Ecto neural progenitor cell (in vitro differentiated cells): ENCODE results near the gene S1PR5.
"Not testable (repeated sequence)": the region's sequence is repeated elsewhere in the genome, so short reads cannot be mapped to it uniquely, and the experiment has no call there.

Experiments
- DNase-seq: peaks from one replicate; pipeline ENCODE4 v3.0.0-alpha.2; 2018; ENCODE audit warnings: low spot score

The S1PR5 gene

DNA sequence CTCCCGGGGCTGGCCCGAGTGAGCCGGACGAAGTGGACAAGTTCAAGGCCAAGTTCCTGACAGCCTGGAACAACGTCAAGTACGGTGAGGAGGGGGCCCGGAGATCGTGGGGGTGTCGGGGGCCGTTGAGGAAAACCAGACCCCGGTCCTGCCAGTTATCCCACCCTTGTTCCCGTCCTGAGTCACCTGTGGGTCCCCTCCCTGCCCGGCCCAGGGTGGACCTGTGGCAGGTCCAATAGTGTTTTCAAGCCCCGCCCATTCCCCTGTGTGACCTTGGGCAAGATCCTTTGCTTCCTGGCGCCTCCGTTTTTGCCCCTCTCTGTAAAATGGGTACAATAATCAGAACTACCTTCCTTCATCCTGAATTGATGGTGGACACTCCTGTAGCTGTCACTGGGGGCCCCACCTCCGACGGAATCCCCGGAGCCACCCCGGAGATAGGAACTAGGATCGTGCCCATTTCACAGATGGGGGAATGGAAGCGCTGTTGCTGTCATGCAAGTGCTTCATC, 27.1 kb upstream of the S1PR5 start:
- no peak for DNase-seq

DNA sequence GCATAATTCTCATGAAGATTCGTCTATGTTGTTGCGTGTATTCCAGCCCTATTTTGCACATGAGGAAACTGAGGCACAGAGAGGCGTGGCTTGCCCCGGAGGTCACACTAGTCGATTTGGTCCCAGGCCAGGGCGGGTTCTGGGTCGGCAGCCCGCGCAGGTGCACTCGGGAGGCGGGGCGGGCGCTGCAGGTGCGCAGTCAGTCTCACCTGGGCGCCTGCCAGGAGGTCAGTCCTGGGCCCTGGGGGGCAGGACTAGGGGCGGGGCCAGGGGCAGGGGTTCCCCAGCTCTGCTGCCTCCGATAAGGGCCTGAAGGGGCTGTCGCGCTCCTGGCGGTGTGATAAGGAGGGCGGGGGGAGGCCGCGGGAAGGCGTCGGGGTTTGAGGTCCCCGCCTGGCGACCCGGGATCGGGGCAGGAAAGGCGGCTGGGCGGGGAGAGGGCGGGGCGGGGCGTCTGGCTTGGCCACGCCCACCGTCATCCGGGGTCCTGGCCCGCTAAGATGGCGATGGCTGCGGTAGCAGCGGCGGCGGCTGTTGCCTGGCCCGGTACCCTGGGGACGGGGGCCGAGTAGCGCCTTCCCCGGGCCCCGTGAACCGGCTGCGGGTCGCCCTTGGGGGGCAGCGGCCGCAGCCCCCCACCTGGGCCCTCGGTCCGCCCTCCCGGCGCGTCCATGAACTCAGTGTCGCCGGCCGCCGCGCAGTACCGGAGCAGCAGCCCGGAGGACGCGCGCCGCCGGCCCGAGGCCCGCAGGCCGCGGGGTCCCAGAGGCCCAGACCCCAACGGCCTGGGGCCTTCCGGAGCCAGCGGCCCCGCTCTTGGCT, 26.4 kb upstream of the S1PR5 start, which contains the start of gene ATG4D:
Gene ATG4D, plus strand, starts transcription at position 485 of the 822 bp plus-strand sequence. Its CDS starts 187 bp downstream, at position 672.
- DNase-seq = peak; percentile 92

DNA sequence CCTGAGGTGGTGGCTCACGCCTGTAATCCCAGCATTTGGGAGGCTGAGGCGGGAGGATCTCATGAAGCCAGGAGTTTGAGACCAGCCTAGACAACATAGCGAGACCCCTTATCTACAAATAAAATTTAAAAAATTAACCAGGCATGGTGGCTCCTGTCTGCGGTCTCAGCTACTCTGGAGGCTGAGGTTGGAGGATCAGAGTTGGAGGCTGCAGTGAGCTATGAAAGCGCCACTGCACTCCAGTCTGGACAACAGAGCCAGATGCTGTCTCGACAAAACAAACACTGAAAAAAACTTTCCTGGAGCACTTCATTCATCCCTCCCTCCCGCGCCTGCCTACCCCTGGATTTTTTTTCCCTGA, 25.8 kb upstream of the S1PR5 start:
- DNase-seq = no peak

DNA sequence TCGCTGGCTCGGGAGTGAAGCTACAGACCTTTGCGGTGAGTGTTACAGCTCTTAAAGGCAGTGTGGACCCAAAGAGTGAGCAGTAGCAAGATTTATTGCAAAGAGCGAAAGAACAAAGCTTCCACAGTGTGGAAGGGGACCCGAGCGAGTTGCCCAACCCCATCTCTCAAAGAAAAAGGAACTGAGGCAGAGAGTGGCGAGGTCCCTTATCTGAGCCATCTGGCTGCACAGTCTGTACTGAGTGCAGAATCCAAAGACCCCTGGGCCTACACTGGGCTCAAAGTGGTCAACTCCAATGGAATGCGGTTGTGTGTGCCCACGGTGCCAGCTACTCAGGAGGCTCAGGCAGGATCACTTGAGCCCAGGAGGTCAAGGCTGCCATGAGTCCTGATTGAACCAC, 21.8 kb upstream of the S1PR5 start:
- DNase-seq = not testable (repeated sequence)

DNA sequence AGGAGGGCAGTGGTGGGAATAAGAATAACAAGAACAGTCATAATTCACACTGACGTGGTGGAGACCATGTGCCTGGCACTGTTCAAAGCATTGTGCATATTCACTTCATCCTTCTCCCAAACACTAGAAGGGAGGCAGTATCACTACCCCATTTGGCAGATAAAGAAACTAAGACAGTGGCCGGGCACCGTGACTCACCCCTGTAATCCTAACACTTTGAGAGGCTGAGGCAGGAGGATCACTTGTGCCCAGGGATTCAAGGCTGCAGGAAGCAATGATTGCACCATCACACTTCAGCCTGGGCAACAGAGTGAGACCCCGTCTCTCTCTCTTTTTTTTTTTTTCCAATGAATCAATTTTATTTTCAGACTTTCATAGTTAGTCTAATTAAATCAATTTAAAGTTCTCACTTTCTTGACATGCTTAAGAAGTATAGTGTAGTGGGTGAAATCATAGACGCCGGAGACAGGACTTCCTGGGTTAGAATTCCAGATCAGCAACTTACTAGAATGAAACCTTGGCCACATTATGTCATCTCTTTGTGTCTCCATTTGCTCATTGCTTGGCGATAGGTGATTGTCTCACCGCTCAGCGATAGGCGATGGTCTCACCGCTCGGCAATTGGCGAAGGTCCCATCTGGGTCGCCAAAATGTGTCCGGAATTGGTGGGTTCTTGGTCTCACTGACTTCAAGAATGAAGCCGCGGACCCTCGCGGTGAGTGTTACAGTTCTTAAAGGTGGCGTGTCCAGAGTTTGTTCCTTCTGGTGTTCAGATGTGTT, 21.1 kb upstream of the S1PR5 start:
- DNase-seq = no peak

DNA sequence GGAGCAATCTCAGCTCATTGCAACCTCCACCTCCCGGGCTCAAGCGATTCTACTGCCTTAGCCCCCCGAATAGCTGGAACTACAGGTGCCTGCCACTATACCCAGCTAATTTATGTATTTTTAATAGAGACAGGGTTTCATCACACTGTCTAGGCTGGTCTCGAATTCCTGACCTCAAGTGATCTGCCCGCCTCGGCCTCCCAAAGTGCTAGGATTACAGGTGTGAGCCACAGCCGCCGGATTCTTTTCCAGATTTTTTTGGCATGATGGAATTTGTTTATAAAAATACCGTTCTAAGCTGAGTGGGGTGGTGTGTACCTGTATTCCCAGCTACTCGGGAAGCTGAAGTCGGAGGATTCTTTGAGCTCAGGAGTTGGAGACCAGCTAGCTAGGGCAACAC, 20.4 kb upstream of the S1PR5 start:
- DNase-seq = no peak

DNA sequence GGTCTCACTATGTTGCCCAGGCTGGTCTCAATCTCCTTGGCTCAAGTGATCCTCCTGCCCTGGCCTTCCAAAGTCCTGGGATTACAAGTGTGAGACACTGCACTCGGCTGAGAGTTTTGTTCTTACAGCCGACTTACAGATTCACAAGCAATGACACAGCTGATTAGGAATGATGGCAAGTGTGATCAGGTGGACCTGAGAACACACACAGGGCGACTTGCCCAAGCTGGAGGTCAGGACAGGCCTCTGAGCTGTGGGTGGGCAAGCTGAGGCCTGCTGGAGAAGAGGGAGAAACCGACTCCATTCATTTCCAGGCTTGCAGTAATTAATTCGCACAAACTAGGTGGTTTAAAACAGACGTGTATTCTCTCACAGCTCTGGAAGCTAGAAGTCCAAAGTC, 18.4 kb upstream of the S1PR5 start:
- no peak for DNase-seq

DNA sequence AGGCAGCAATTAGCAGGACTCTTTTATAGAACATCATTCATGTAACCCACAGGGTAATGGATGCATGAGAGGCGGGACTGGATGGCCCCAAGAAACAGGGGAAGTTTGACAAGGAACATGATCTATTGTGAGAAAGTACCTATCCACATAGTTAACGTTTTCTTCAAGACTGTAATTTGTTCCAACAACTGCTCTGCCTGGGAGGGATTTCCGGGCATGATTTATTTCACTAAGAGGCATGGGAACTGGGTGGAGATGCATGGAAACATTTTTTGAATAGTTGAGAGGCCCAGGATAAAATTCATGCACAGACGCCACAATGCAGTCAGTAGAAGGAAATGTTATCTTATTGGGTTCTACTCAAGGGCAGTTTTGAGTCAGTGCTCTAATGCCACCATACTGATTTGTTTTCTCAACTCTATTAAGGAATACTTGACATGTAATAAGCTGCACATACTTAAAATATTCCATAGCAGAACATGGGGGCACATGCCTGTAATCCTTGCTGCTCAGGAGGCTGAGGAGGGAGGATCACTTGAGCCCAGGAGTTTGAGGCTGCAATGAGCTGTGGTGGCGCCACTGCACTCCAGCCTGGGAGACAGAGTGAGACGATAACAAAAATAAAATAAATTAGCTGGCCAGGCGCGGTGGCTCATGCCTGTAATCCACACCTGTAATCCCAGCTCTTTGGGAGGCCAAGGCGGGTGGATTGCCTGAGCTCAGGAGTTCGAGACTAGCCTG, 16.6 kb upstream of the S1PR5 start:
- no peak for DNase-seq

DNA sequence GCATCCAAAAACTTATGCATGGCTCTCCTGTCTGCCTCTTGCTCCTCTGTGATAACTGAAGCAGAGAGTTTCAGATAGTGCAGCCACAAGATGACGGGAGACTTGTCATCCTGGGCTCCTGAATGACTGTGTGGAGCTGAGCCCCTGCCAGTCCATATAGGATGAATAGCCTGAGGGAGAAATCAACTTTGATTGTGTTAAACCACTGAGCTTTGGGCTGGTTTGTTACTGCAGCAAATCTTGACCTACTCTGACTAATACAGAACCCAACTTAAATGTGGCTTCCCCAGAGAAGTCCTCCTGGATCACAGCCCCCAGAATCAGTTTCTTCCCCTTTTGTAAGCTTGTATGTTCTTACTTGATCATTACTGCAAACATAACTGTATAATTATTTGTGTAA, 15.2 kb upstream of the S1PR5 start:
- DNase-seq = no peak

DNA sequence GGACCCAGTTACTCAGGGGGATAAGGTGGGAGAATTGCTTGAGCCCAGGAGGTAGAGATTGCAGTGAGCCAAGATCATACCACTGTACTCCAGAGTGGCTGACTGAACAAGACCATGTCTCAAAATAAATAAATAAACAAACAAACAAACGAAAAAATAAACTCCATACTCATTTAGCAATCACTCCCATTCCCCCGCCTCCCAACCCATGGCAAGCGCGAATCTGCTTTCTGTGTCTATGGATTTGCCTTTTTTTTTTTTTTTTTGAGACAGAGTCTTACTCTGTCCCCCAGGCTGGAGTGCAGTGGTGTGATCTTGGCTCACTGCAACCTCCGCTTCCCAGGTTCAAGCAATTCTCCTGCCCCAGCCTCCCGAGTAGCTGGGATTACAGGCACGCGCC, 9.6 kb upstream of the S1PR5 start:
- not testable (repeated sequence) for DNase-seq

DNA sequence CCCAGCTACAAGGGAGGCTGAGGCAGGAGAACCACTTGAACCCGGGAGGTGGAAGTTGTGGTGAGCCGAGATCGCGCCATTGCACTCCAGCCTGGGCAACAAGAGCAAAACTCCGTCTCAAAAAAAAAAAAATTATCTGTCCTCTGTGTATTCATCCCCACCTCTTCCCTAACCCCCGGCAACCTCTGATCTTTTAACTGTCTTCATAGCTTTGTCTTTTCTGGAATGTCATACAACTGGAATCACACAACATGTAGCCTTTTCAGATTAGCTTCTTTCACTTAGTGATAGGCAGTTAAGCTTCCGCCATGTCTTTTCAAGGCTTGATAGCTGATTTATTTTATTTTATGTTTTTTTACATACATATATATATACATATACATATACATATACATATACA, 8.4 kb upstream of the S1PR5 start:
- DNase-seq = no peak

DNA sequence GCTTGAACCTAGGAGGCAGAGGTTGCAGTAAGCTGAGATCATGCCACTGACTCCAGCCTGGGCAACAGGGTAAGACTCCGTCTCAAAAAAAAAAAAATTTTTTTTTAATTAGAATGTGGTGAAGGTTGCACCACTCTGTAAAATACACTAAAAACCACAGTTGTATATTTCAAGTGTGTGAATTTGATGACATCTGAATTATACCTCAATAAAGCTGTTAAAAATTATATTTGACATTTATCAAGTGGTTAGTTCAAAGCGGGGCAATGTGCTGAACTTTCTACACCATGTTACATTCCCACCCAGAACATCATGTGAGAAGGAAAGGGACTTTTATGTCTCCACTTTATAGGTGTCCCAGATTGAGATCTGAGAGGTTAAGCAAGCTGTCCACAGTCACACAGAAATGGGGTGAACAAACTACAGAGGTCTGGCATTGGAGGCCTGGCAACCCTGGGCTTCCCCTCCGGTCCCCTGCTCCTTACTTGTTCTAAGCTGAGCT, 5.9 kb upstream of the S1PR5 start:
- no peak for DNase-seq

DNA sequence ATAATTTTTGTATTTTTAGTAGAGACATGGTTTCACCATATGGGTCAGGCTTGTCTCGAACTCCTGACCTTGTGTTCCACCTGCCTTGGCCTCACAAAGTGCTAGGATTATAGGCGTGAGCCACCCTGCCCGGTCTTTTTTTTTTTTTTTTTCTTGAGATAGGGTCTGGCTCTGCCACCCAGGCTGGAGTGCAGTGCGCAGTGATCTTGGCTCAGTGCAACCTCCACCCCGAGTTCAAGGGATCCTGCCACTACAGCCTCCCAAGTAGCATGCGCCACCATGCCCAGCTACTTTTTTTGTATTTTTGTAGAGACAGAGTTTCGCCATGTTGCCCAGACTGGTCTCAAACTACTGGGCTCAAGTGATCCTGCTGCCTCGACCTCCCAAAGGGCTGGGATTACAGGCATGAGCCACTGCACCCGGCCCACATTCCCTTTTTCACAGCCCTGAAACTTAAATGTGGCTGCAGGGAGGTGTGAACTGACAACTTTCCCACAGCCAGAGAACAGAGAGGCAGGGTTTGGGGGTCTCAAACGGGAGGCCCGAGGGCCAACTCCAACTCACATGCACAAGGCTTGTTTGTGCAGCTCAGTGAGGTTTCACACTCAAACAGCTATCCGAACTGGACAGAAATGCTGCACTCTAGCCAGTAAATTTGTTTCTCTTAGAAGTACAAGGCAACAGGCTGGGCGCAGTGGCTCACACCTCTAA, 4.4 kb upstream of the S1PR5 start:
- no peak for DNase-seq

DNA sequence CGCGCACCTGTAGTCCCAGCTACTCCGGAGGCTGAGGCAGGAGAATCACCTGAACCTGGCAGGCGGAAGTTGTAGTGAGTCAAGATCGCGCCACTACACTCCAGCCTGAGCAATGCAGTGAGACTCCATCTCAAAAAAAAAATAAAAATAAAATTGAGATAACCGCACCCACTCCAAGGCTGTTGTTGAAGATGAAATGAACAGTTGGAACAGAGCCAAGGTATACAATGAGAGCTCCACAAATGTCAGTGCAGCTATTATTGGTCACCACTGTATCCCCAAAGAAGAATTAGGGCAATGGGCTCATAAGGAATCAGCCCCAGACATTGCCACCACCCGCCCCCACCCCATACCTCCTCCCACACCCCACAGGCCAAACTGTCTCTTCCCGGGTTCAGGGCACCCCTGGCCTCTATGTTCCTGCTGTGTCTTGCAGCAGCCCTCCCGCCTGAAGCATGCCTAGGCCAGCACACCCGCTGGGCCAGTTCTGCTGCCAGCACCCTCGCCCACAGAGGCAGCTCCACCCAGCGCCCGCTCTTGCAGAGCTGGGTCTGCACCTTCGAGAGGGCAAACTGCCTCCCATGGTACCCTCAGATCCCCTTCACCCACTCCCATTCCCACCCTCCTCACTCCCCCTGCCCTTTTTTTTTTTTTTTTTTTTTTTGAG, 3.5 kb upstream of the S1PR5 start:
- no peak for DNase-seq

DNA sequence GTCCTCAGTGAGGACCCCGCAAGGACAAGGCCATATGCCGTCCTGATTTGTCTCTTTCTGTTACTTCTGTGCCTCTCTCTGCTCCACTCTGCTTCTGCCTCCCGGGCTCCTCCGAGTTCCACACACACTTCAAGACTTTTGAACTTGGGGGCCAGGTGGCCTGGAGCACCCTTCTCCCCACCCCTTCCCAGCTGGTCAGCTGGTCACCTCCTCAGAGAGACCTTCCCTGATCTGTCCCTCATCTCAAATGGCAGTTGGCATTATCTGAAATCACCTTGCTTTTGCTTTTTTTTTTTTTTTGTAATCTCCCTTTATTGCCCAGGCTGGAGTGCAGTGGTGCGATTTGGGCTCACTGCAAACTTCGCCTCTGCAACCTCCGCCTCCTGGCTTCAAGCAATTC, 2.2 kb upstream of the S1PR5 start:
- DNase-seq = no peak

DNA sequence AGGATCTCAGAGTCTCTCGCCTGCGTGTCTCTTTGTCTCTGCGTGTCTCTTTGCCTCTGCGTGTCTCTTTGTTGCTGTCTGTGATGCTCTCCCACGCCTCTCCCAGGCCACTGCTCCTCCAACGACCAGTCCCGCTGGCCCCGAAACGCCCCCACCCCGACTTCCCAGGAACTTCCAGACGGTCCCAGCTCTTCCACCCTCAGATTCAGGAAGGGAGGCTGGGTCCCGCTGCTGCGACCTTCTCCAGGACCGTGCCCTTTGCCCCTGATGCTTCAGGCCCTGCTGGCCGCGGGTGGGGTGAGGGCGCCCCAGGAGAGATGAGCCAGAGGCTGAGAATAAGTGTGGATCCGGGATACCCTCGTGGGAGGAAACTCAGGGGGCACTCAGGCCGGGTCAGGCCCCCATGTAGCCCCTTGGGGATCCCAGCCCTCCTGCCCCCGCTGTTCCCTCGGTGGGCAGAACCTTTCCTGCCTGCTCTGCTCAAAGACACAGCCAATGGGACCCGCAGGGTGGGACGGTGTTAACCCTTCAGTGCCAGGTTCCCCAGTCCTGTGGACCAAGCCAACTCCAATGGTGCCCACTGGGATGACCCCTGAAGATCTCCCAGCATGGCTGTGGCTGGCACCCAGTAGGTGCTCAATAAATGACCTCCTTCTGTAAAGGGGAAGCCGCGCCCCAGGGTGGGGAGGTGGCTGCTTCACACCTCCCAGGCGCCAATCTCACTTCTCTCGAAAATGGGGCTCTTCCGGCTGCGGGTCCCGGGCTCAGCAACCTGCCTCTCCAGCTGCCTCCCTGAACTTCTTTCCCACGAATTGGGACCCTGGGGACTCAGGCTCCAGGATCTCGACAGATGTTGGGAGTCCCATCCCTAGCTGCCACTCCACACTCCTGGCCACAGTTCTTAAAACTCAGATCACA, 1.5 kb upstream of the S1PR5 start:
- peak; percentile 58 for DNase-seq

DNA sequence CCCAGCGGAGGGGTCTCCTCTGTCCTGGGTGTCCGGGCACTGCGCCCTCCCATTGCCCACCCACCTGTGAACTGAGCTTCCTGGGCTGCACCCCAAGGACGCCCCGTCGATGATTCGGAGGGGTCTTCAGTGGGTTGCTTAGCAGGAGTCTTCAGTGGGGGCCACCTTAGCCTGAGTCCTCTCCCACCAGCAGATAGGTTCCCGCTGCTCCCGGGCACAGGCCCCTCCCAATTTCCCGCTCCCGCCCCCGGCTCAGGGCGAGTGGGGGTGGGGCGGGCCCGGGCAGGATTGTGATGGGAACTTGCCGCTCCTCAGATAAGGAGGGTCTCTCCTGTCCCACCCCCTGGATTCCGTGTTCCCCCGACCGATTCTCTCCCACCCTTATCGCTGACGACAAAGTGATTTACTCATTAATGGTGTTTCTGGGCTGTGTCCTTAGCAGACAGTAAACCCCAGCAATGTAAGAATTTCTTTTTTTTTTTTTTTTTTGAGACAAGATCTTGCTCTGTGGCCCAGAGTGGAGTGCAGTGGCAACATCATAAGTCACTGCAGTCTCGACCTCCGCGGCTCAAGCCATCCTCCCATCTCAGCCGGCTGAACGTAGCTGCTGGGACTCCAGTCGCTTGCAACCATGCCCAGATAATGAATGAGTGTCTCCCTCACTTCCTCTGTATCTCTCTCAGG, 655 bp upstream of the S1PR5 start:
- DNase-seq = peak; percentile 64

DNA sequence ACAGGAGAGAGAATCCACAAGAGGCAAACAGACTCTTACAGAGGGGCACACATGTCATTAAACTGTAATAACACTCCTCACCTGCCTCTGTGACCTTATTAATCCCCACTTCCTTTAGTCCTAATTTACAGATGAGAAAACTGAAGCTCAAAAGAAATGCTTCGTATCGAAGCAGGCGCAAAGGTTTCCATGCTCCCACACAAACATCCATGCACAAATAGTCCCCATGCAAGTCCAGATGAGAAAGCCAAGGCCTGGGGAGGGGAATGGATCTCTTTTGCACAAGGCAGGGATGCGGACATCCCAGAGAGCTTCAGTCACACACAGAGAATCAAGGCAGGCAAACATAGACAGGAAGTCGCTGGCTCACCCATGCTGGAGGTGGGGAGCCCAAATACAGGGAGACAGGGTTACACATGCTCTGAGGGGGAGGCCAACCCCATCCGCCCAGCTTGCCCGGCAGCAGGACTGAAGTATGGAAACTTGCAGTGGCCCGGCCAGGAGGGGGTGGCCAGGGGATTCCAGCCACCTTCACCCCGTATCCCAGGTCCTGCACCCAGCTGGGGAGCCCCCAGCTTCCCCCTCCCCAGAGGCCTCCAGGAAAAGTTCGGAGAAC, 468 bp downstream of the S1PR5 start:
- DNase-seq = no peak

DNA sequence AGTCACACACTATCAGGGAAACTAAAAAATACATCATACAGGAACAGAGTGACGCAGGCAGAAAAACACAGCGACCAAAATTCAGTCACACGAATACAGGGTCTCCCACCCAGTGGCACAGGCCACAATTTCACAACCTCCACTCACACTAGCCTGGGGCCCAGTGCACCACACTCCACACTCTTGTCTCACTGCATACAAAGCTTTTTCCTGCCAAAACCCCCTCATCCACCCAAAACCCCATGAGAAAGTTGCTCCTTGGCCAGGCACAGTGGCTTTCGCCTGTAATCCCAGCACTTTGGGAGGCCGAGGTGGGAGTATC, 1.2 kb downstream of the S1PR5 start:
- DNase-seq = no peak
